ENCODE results near the gene CSTF2. TPM values are rescaled to one million over a fixed set of nuclear protein-coding genes. Genes with fewer than 3 reads are reported as not detected.
A peak's percentile ranks its signal among the peaks of the same experiment; 100 is the strongest.

Gene CSTF2
- total RNA-seq, 1 experiment from 2014 or later: 41.5 TPM

GRCh38 chrX:100812216-100813158, 7.7 kb upstream of the CSTF2 start:
- H3K9me3 Mint-ChIP-seq (ENCODE audit: unreplicated experiment): peaks cover 11% of the 10 kb centered on the region
- Histone ChIP-seq H3K4me1 (no peaks in the 10 kb centered on the region), H3K9me3 (no peaks in the 10 kb centered on the region), H3K4me3 (ENCODE audit: low read depth, low read length) (no peak overlapping the region), H3K36me3 (ENCODE audit: control insufficient read depth, insufficient read depth, low read length) (no peaks in the 10 kb centered on the region), H3K27me3 (replicated peaks; ENCODE audit: control insufficient read depth, insufficient read depth, low read length) (no peaks in the 10 kb centered on the region)
- no peaks in the 10 kb centered on the region for H3K36me3 Mint-ChIP-seq (ENCODE audit: insufficient read depth, unreplicated experiment)
- no peak overlapping the region for H3K4me3 Mint-ChIP-seq (ENCODE audit: unreplicated experiment)
- intact Hi-C loops (cut with micrococcal nuclease; ENCODE audit: unreplicated experiment): no loop called here
- no peak for DNase-seq
- no peak overlapping the region for H3K27ac Mint-ChIP-seq (ENCODE audit: unreplicated experiment)
- POLR2A ChIA-PET: no interaction called here
- H3K4me1 Mint-ChIP-seq (ENCODE audit: low read depth, unreplicated experiment): no peaks in the 10 kb centered on the region
- H3K27me3 Mint-ChIP-seq (ENCODE audit: insufficient read depth, unreplicated experiment): no peaks in the 10 kb centered on the region
- no TSS peak for BruUV-seq (replicated peaks)
- TF ChIP-seq CTCF (IDR thresholded peaks at IDR 0.05; ENCODE audit: insufficient read depth in 1 of 2, low read depth in 1 of 2, low read length in 1 of 2, severe bottlenecking in 1 of 2, unreplicated experiment in 1 of 2): no peak
- CTCF ChIA-PET: no interaction called here

GRCh38 chrX:100817340-100817739, 2.9 kb upstream of the CSTF2 start:
- no peaks in the 10 kb centered on the region for H3K4me1 ChIP-seq
- intact Hi-C loops (cut with micrococcal nuclease; ENCODE audit: unreplicated experiment): no loop called here
- no peaks in the 10 kb centered on the region for H3K9me3 ChIP-seq
- H3K27me3 Mint-ChIP-seq (ENCODE audit: insufficient read depth, unreplicated experiment): no peaks in the 10 kb centered on the region
- no peak overlapping the region for H3K4me3 ChIP-seq (ENCODE audit: low read depth, low read length)
- no peak overlapping the region for H3K4me3 Mint-ChIP-seq (ENCODE audit: unreplicated experiment)
- H3K9me3 Mint-ChIP-seq (ENCODE audit: unreplicated experiment): no peaks in the 10 kb centered on the region
- DNase-seq: no peak
- no TSS peak for BruUV-seq (replicated peaks)
- H3K27me3 ChIP-seq (replicated peaks; ENCODE audit: control insufficient read depth, insufficient read depth, low read length): no peaks in the 10 kb centered on the region
- no peaks in the 10 kb centered on the region for H3K36me3 Mint-ChIP-seq (ENCODE audit: insufficient read depth, unreplicated experiment)
- POLR2A ChIA-PET: no interaction called here
- H3K36me3 ChIP-seq (ENCODE audit: control insufficient read depth, insufficient read depth, low read length): no peaks in the 10 kb centered on the region
- H3K4me1 Mint-ChIP-seq (ENCODE audit: low read depth, unreplicated experiment): peaks cover 7% of the 10 kb centered on the region
- no peak overlapping the region for H3K27ac Mint-ChIP-seq (ENCODE audit: unreplicated experiment)
- CTCF ChIA-PET: no interaction called here
- no peak for TF ChIP-seq CTCF (IDR thresholded peaks at IDR 0.05; ENCODE audit: insufficient read depth in 1 of 2, low read depth in 1 of 2, low read length in 1 of 2, severe bottlenecking in 1 of 2, unreplicated experiment in 1 of 2)

GRCh38 chrX:100819534-100819836, 706 bp upstream of the CSTF2 start:
- no peak for TF ChIP-seq CTCF (IDR thresholded peaks at IDR 0.05; ENCODE audit: insufficient read depth in 1 of 2, low read depth in 1 of 2, low read length in 1 of 2, severe bottlenecking in 1 of 2, unreplicated experiment in 1 of 2)
- peak overlapping the region; percentile 98 for H3K4me3 Mint-ChIP-seq (ENCODE audit: unreplicated experiment)
- peak overlapping the region; percentile 98 for H3K27ac Mint-ChIP-seq (ENCODE audit: unreplicated experiment)
- intact Hi-C loops (cut with micrococcal nuclease; ENCODE audit: unreplicated experiment): no loop called here
- H3K27me3 Mint-ChIP-seq (ENCODE audit: insufficient read depth, unreplicated experiment): no peaks in the 10 kb centered on the region
- Histone ChIP-seq H3K4me3 (ENCODE audit: low read depth, low read length) (peak overlapping the region; percentile 50), H3K9me3 (no peaks in the 10 kb centered on the region), H3K27me3 (replicated peaks; ENCODE audit: control insufficient read depth, insufficient read depth, low read length) (no peaks in the 10 kb centered on the region), H3K36me3 (ENCODE audit: control insufficient read depth, insufficient read depth, low read length) (no peaks in the 10 kb centered on the region; the same call in 1 of the 2 replicates), H3K4me1 (no peaks in the 10 kb centered on the region)
- peaks cover 7% of the 10 kb centered on the region for H3K4me1 Mint-ChIP-seq (ENCODE audit: low read depth, unreplicated experiment)
- ChIA-PET POLR2A (no interaction called here), CTCF (no interaction called here)
- H3K36me3 Mint-ChIP-seq (ENCODE audit: insufficient read depth, unreplicated experiment): peaks cover 16% of the 10 kb centered on the region
- no peaks in the 10 kb centered on the region for H3K9me3 Mint-ChIP-seq (ENCODE audit: unreplicated experiment)
- DNase-seq: no peak
- BruUV-seq (replicated peaks): no TSS peak
